Measurements from ENCODE around the gene WNT16.

The WNT16 gene

DNA sequence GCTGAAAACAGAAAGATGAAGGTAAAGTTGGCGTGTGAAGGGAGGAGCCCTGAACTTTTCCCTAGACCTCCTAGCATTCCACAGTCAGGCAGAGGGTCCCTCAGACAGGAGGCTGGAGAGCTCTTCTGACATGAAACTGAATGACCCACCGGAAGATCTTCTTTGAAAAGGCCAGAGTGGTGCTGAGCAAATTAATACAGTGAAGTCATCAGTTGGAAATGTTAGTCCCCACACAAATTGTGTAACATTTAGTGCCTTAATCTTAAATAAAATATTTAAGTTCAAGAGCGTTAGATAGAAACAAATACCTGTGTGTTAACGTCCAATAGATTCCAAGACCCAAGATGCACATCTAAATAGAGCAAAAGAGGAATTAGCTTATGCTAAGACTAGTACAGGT lies 49.0 kb upstream of the WNT16 start:
- TF ChIP-seq BACH2 (CRISPR knock-in tag; IDR thresholded peaks at IDR 0.05; ENCODE audit: borderline replicate concordance) (no peak), ZFP3 (CRISPR knock-in tag; IDR thresholded peaks at IDR 0.05) (no peak), ZFP30 (CRISPR knock-in tag; IDR thresholded peaks at IDR 0.05) (no peak), CSDC2 (CRISPR knock-in tag; IDR thresholded peaks at IDR 0.05) (no peak), TOX (CRISPR knock-in tag; IDR thresholded peaks at IDR 0.05; ENCODE audit: borderline replicate concordance) (no peak), ZNF70 (CRISPR knock-in tag; IDR thresholded peaks at IDR 0.05) (no peak), OSR1 (CRISPR knock-in tag; IDR thresholded peaks at IDR 0.05) (no peak), CSRNP3 (CRISPR knock-in tag; IDR thresholded peaks at IDR 0.05) (no peak), TCF4 (CRISPR knock-in tag; IDR thresholded peaks at IDR 0.05; ENCODE audit: borderline replicate concordance) (no peak), PPARA (CRISPR knock-in tag; IDR thresholded peaks at IDR 0.05; ENCODE audit: borderline replicate concordance) (no peak), ISL1 (CRISPR knock-in tag; IDR thresholded peaks at IDR 0.05) (no peak), ZNF565 (CRISPR knock-in tag; conservative IDR thresholded peaks at IDR 0.05; ENCODE audit: low read depth) (no peak), SNAI2 (CRISPR knock-in tag; IDR thresholded peaks at IDR 0.05) (no peak), CREB5 (CRISPR knock-in tag; IDR thresholded peaks at IDR 0.05; ENCODE audit: low read depth) (no peak), ZC3H10 (CRISPR knock-in tag; IDR thresholded peaks at IDR 0.05) (no peak), TSHZ2 (CRISPR knock-in tag; IDR thresholded peaks at IDR 0.05) (no peak)
- TF ChIP-seq, protein P1, sequence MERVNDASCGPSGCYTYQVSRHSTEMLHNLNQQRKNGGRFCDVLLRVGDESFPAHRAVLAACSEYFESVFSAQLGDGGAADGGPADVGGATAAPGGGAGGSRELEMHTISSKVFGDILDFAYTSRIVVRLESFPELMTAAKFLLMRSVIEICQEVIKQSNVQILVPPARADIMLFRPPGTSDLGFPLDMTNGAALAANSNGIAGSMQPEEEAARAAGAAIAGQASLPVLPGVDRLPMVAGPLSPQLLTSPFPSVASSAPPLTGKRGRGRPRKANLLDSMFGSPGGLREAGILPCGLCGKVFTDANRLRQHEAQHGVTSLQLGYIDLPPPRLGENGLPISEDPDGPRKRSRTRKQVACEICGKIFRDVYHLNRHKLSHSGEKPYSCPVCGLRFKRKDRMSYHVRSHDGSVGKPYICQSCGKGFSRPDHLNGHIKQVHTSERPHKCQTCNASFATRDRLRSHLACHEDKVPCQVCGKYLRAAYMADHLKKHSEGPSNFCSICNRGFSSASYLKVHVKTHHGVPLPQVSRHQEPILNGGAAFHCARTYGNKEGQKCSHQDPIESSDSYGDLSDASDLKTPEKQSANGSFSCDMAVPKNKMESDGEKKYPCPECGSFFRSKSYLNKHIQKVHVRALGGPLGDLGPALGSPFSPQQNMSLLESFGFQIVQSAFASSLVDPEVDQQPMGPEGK (CRISPR knock-in tag; IDR thresholded peaks at IDR 0.05; ENCODE audit: borderline replicate concordance), result no peak
- no peak for ATAC-seq

GRCh38 chr7:121280656-121281055 lies 48.1 kb upstream of the WNT16 start:
- TF ChIP-seq TOX (CRISPR knock-in tag; IDR thresholded peaks at IDR 0.05; ENCODE audit: borderline replicate concordance) (no peak), POU6F1 (CRISPR knock-in tag; IDR thresholded peaks at IDR 0.05; ENCODE audit: borderline replicate concordance, low read depth) (no peak), OSR1 (CRISPR knock-in tag; IDR thresholded peaks at IDR 0.05) (no peak), ZC3H10 (CRISPR knock-in tag; IDR thresholded peaks at IDR 0.05) (no peak), CSRNP3 (CRISPR knock-in tag; IDR thresholded peaks at IDR 0.05) (no peak), ZNF70 (CRISPR knock-in tag; IDR thresholded peaks at IDR 0.05) (no peak), ZNF8 (CRISPR knock-in tag; IDR thresholded peaks at IDR 0.05) (no peak), ZNF565 (CRISPR knock-in tag; conservative IDR thresholded peaks at IDR 0.05; ENCODE audit: low read depth) (no peak), ZFP30 (CRISPR knock-in tag; IDR thresholded peaks at IDR 0.05) (no peak)
- TF ChIP-seq, protein P1 (CRISPR knock-in tag; IDR thresholded peaks at IDR 0.05; ENCODE audit: borderline replicate concordance), result no peak
- no peak for ATAC-seq
